CD4-positive, alpha-beta T cell treated with Interleukin-21 for 1 hour (primary cell): ENCODE measurements around the gene SRRM2.

ENCODE experiments used
- DNase-seq: peaks from one replicate; pipeline ENCODE4 v3.0.0-alpha.2; 2020

SRRM2 gene

DNA sequence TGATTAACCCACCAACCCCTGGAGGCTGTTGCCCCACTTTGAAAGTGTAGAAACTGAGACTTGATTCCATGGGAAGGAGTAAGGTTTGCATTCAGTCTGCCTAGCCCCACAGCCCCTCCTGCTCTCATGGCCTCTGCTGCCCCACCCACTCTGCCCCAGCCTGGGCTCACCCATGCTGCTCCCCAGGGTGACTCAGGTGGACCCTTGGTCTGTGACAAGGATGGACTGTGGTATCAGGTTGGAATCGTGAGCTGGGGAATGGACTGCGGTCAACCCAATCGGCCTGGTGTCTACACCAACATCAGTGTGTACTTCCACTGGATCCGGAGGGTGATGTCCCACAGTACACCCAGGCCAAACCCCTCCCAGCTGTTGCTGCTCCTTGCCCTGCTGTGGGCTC lies 52.3 kb downstream of the SRRM2 start:
- no peak for DNase-seq

DNA sequence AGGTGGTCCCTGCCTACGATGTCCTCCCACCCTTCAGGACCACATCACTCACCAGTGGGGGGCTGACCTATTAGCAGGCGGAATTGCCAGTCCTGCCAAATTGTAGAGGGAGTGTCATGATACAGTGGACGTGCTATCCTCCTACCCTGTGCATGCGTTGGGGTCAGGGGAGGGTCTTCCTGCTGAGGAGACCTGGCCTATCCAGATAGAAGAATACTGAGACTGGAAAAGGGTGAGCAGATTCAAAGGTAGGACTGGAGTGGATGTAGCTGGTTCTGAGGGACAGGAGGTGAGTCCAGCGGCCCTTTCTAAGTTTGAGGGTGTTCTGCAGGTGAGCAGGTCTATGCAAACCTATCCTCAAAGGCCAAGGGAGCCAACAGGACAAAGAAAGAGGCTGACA lies 53.8 kb downstream of the SRRM2 start:
- DNase-seq: no peak

DNA sequence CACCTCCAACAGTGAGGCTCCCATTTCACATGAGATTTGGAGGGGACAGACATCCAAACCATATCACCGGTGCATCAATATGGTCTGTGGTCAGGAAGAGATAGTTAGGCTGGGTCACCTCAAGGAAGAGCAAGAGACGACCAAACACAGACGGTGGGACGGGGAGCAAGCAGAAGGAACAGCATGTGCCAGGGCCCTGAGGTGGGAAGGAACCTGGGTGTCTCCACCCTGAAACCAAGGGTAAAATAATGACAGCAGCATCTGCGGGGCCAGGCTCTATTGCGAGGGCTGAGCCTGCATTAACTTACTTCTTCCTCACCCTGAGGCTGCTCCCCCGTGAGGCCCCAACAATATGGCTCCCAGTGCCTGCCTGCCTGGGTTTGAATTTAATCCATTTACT lies 55.7 kb downstream of the SRRM2 start:
- no peak for DNase-seq

DNA sequence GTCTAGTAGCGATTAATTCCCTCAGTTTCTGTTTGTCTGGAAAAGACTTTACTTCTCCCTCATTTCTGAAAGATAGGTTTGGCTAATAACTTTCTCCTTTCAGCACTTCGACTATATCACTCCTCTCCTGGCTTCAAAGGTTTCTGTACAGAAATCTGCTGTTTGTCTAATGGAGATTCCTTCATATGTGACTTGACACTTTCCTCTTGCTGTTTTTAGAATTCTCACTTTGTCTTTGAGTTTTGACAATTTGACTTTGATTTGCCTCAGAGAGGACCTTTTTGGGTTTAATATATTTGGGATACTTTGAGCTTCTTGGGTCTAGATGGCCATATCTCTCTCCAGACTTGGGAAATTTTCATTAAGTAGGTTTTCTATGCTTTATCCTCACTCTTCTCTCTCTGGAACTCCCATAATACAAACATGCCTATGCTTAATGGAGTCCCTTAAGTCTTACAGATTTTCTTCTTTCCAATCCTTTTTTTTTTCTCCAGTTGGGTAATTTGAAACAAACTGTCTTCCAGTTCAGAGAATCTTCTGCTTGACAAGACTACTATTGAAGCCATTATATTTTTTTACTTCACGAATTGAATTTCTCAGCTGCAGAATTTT lies 56.8 kb downstream of the SRRM2 start:
- no peak for DNase-seq

DNA sequence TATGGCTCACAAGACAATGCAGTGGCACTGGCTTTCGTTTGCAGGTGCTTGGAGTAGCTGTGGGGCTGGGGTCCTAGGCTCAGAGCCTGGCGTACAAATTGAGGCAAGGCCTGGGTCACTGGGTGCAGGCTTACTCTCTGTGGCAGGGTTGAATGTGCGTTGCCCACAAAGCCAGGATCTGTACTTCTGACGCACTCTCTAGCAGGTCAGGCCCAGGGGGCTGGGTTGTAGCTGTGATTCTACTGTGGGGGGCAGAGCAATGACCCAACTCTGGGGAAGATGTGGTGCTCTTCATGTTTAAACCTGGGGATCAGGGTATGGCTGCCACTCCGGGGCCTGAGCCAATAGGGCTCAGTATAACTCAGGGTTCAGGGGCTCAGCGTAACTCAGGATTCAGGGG lies 58.2 kb downstream of the SRRM2 start:
- DNase-seq: no peak

DNA sequence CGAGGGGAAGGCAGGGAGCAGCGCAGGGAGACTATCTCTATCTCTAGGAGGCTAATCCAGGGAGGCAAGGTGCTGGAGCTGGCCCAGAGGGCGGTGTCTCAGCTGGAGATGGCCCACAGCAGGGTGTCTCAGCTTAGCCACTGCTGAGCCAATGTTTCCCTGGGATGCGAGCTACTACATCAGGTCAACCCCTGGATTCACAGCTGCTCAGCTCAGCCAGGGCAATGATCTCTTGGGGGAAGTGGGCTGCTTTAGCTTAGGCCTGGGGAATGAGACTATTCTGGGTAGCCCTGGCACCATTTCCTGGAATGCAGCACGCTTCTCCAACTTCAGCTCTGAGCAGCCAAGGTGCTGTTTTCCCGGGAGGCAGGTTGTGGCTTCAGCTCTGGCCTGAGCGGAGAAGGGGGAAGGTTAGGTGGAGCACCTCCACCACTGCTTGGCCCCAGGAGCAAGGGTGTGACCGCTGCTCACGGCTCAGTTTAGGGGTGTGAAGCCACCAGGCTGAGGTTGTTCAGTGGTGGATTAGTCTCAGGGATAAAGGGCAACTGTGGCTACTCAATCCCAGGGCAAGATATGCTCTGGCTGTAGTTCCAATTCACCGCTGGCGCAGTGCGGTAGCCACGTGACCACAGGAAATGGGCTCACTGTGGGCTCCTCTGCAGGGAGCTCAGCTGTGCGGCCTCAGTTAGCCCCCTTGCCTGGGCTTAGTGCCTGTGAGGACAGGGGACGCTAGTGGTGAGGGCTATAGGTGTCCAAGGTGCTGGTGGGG lies 59.4 kb downstream of the SRRM2 start:
- DNase-seq: no peak

DNA sequence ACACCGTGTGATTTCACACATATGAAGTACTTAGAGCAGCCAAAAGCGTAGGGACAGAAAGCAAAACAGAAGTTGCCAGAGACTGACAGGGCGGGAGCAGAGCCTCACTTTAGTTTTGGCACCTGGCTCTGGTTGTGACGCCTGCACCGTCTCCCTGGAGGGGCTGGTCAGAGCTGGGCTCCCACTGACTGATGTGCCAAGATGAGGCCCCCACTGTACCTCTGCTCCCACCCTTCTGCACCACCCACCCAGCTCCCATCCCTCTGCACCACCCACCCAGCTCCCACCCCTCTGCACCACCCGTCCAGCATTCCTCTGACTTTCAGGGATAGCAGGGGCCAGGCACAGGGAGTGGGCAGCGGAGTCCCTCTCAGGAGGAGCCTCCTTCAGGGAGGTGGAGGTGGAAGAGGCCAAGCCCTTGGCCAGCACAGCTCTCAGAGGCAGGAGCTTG lies 61.4 kb downstream of the SRRM2 start:
- DNase-seq: no peak

DNA sequence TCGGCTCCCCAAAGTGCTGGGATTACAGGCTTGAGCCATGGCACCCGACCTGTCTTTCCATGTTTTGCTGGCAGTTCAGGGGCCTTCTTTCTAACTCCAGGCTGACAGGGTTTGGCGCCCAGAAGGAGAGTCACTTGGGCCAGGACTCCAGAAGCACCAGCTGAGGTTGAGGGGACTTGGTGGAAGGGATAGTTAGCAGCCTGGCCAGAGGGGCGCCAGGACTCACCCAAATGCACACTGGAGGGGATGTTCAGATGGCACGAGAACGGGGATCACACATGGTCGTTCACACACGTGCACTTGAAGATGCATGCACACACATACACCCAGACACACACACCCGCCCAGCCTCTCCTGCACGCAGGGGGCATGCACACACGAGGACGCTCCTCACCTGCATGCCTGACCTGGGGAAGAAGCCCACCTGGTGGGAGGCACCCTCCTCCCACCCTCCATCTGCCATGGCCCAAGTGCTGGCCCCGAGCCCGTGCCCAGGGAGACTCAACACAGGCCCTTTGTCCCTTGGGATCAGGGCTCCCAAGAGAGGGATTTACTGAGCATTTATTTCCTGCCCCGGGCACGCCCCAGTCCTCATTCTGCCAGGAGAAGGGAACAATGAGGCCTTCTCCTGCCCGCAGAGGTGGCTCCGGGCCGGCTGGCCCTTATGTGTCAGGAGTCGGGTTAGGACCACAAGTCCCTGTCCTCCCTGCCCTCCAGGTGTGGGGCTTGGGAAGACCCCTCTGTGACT lies 62.3 kb downstream of the SRRM2 start:
- DNase-seq: no peak

DNA sequence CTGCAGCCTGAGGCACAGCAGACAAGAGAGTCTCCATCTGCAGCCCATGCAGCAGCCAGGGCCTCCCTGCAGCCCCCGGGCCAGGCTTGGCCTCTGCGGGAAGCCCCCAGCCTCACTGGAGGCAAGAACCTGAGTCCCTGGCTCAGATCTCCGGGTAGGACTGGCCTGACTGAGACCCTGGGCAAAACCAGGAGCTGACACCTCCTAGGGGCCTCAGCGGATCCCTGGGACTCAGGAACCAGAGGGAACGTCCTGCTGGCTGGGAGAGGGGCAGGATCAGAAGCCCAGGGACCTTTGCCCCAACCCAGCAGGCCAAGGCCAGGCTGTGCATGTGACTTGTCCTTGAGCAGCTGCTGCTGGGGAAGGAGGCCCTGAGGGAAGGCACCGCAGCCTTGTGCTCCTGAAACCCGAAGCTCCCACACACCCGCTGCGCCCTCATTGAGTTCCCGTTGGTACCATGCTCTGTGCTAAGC lies 62.9 kb downstream of the SRRM2 start:
- DNase-seq: no peak

DNA sequence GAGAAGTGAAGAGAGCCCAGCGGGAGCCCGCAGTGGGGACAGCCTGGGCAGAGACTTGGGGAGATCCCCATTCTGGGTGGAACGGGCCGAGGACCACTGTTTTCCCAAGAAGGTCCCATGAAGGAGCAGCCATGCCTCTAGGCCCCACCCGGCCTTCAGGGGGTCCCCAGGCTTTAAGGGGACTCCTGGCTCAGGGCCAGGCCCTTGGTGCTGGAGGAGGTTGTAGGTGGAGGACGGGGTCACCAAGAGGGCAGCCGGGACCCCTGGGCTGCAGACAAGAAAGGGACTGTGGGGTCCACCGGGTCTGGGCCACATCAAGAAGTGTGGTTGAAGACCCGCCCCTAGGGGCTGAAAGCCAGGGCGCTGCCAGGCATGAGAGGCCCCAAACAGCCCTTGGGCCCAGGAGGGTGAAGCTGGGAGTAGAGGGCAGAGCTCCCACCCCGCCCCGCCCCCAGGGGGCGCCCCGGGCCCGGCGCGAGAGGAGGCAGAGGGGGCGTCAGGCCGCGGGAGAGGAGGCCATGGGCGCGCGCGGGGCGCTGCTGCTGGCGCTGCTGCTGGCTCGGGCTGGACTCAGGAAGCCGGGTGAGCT lies 64.4 kb downstream of the SRRM2 start, which contains the start of gene PRSS21:
PRSS21 (plus strand) TSS at position 487 of the 589 bp plus-strand sequence; CDS start at position 519, 32 bp downstream.
- DNase-seq: peak; percentile 36

DNA sequence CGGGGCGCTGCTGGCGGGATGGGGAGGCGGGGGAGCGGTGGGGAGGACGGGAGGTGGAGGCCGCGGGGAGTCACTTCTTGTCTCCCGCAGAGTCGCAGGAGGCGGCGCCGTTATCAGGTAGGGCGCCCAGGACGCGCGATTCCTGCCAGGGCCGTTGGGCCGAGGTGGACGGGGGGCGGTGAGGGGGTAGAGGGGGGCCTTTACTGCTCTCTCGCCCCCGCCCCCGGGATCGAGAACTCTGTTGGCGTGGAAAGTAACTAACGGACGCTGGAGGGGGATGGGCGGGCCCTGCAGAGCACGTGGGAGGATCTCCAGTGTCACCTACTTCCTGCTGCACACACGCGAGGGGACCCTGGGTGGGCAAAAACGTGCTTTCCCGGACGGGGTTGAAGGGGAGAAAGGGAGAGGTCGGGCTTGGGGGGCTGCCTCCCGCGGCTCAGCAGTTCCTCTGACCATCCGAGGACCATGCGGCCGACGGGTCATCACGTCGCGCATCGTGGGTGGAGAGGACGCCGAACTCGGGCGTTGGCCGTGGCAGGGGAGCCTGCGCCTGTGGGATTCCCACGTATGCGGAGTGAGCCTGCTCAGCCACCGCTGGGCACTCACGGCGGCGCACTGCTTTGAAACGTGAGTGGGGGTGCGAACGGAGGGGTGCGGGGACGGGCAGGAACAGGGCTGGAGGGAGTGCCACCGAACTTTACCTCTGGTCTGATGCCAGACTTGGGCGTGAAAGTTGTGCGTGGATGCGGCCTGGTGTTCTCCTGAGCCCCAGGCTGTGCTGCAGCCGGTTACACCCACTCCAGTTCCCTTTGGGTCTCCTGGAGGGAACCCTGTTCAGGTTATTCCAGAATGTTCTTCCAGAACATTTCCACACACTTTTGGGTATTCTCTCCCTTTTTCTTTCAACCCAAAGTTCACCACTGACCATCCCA lies 65.2 kb downstream of the SRRM2 start:
- DNase-seq: no peak

DNA sequence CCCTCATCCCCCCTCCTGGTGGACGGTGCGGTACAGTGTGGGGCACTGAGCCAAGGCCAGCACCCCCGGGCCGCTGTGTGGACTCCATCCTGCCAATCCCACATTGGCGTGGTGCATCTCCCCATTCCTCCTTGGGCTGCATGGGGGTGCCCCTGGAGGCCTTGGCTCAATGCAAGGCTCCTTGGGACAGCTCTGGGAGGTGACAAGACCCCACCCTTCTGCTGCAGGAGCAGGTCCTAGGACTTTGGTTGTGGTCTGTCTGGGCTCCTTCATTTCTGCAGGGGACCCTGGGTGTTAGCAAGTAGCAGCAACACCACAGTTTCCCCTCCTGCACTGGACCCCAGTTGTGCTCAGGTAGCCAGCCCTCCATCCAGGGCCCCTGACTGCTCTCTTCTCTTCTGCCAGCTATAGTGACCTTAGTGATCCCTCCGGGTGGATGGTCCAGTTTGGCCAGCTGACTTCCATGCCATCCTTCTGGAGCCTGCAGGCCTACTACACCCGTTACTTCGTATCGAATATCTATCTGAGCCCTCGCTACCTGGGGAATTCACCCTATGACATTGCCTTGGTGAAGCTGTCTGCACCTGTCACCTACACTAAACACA lies 65.9 kb downstream of the SRRM2 start:
- DNase-seq: no peak

DNA sequence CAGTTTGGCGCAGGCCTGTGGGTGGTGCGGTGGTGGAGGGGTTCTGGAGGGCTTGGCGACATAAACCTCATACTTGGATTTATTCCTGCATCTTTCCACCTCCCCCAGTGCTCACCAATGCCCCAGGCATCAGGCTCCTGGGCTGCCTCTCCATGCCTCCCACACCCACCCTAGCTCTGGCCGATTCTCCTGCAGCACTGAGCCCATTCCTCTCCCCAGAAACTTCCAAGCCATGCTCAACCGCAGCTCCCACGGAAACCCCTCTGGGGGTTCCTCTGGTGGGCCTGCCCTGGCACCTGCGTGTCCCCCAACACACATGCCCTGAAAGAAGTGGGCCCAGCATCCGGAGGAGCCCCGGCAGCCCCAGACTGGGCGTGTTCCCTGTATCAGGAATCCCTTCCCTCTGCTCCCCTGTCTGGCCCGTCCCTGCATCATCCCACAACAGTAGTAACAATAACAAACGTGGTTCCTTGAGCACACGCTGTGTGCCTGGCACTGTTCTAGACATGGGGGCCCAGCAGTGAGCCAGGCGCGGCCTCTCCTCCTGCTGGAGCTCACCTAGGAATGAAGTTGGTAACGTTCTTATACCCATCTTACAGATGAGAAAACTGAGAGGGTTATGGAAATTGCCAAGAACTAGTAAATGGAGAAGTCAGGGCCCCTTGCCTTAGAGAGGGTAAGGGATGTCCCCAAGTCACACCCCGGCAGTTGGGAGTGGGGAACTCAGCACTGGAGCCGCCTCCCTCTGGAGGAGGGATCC lies 66.9 kb downstream of the SRRM2 start:
- no peak for DNase-seq

DNA sequence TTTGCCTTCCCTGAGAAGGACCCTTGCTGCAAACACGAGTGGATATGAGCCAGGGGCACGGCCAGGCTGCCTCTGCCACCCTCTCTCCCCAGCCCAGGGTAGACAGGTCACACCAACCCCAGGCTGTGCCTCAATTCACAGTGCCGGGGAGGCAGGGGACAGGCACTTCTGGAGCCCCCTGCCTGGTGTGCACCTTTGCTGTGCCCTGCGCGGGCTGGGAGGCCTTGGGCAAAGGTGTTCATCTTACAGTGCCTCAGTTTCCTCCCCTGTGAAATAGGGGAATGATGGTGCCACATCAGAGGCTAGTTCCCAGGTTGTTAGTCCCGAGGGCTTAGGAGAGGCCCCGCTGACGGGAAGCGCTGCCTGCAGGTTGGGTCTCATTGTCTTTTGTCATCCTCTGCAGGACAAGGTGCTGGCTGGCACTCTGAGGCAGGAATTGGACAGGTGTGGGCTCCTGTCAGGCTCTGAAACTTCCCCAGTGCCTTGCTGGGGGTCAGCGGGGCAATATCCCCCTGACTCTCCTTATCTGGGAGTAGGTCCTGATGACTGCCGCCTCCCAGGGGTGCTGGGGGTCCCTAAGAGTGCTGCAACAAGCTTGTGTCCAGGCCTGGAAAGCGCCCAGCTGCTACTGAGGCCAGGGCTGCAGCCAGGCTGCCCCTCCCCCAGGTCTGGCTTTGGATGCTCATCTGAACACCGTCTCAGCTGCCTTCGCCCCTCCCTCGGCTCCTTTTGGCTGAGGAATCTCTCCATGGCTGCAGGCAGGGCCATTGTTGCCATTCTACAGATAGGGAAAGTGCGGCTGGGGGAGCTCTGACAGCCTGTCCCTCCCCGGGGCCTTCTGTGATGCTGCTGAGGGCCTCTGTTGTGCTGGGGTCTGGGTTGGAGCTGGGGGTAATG lies 67.7 kb downstream of the SRRM2 start:
- DNase-seq: no peak
